B cell (primary cell): ENCODE measurements around the gene METTL26. TPM values are rescaled to one million over a fixed set of nuclear protein-coding genes. Genes with fewer than 3 reads are reported as not detected.

Experiments
- ATAC-seq: fragments of 200-7000 bp; cut with Tn5 transposase; one replicate; pipeline ENCODE4 v1.10.0; 2021; ENCODE audit warnings: low read depth, mild to moderate bottlenecking, moderate number of reproducible peaks, moderate library complexity
- CTCF ChIA-PET: fragments of 350-600 bp; sonication (Branson Sonifier 250); formaldehyde crosslinking; loops from one replicate; lab custom pipeline; 2021; ENCODE audit warnings: antibody characterized with exemption, inconsistent platforms; lab: Charles Lee
- POLR2A ChIA-PET: fragments of 350-600 bp; sonication (Branson Sonifier 250); formaldehyde crosslinking; loops from one replicate; lab custom pipeline; 2021; ENCODE audit warnings: antibody characterized with exemption; lab: Charles Lee
- DNase-seq: peaks from one replicate; pipeline ENCODE4 v3.0.0; 2013
- H2AFZ ChIP-seq: 2 replicates; pipeline ENCODE4 v1.6.1; 2012; ENCODE audit warnings: mild to moderate bottlenecking, low read depth, low read length; ENCODE audit not compliant: insufficient read depth, poor library complexity, severe bottlenecking
- H3K27ac ChIP-seq, 2 donors: 1 replicate in 1 of 2; 2 replicates in 1 of 2; pipeline ENCODE4 v1.5.1; 2012 to 2013; ENCODE audit warnings: low read length in 2 of 2, mild to moderate bottlenecking in 2 of 2, moderate library complexity in 1 of 2
- H3K27me3 ChIP-seq, 4 experiments: fragments of 200-600 bp in 1 of 4; sonication (generic) in 1 of 4; replicated peaks in 1 of 4; 1 replicate in 2 of 4; 2 replicates in 2 of 4; pipeline versions ENCODE4 v1.6.1 to v1.7.0; 2013 to 2016; ENCODE audit warnings: low read length in 3 of 4, mild to moderate bottlenecking in 2 of 4, mixed read lengths in 1 of 4, moderate library complexity in 1 of 4; ENCODE audit not compliant: insufficient read depth in 4 of 4, control insufficient read depth in 3 of 4; ENCODE audit errors: control extremely low read depth in 1 of 4
- H3K36me3 ChIP-seq, 2 experiments: replicated peaks in 1 of 2; 1 replicate in 1 of 2; 2 replicates in 1 of 2; pipeline versions ENCODE4 v1.6.1 to v1.7.1; 2013; ENCODE audit warnings: low read length in 1 of 2; ENCODE audit not compliant: insufficient read depth in 2 of 2, control insufficient read depth in 1 of 2; ENCODE audit errors: control extremely low read depth in 1 of 2, extremely low read depth in 1 of 2
- H3K4me1 ChIP-seq, 2 donors: fragments of 200-600 bp in 1 of 2; sonication (generic) in 1 of 2; 1 replicate in 1 of 2; 2 replicates in 1 of 2; pipeline versions ENCODE4 v1.5.1 to v1.6.1; 2013 to 2017; ENCODE audit warnings: low read length in 2 of 2; ENCODE audit not compliant: control insufficient read depth in 2 of 2, insufficient read depth in 2 of 2
- H3K4me2 ChIP-seq: replicated peaks from 2 replicates; pipeline ENCODE3; 2012; ENCODE audit warnings: mild to moderate bottlenecking, low read depth, low read length; ENCODE audit not compliant: poor library complexity, severe bottlenecking
- H3K4me3 ChIP-seq, 5 experiments: fragments of 200-600 bp in 1 of 5; sonication (generic) in 1 of 5; 1 replicate in 3 of 5; 2 replicates in 2 of 5; pipeline versions ENCODE4 v1.5.1 to v1.7.0; 2011 to 2016; ENCODE audit warnings: low read length in 4 of 5, mild to moderate bottlenecking in 4 of 5, low read depth in 2 of 5, control low read depth in 1 of 5, moderate library complexity in 1 of 5; ENCODE audit not compliant: insufficient read depth in 1 of 5; ENCODE audit errors: control extremely low read depth in 1 of 5, extremely low read depth in 1 of 5
- H3K79me2 ChIP-seq: fragments of 200-600 bp; sonication (generic); one replicate; pipeline ENCODE4 v1.6.0; 2016; ENCODE audit warnings: low read length; ENCODE audit not compliant: control insufficient read depth, insufficient read depth
- H3K9ac ChIP-seq: fragments of 200-600 bp; sonication (generic); 2 replicates; pipeline ENCODE4 v1.6.1; 2017; ENCODE audit warnings: mild to moderate bottlenecking, low read length, moderate library complexity
- H3K9me3 ChIP-seq, 3 donors: one replicate each; pipeline versions ENCODE4 v1.6.1 to v1.7.1; 2013; ENCODE audit warnings: low read length in 2 of 3; ENCODE audit not compliant: control insufficient read depth in 2 of 3, insufficient read depth in 1 of 3; ENCODE audit errors: control extremely low read depth in 1 of 3
- H4K20me1 ChIP-seq: 2 replicates; pipeline ENCODE4 v1.6.0; 2012; ENCODE audit warnings: mild to moderate bottlenecking, low read length; ENCODE audit not compliant: insufficient read depth, control insufficient read depth, poor library complexity, severe bottlenecking
- H3K27ac Mint-ChIP-seq: one replicate; pipeline ENCODE4 v1.8.0; 2021; ENCODE audit warnings: mixed read lengths
- H3K27me3 Mint-ChIP-seq: one replicate; pipeline ENCODE4 v1.8.0; 2021; ENCODE audit warnings: mixed read lengths
- H3K4me1 Mint-ChIP-seq: one replicate; pipeline ENCODE4 v1.8.0; 2021; ENCODE audit warnings: mixed read lengths
- H3K4me3 Mint-ChIP-seq: one replicate; pipeline ENCODE4 v1.8.0; 2021; ENCODE audit warnings: mixed read lengths
- H3K9me3 Mint-ChIP-seq: one replicate; pipeline ENCODE4 v1.8.0; 2022; ENCODE audit warnings: mixed read lengths; ENCODE audit not compliant: insufficient read depth
- CTCF ChIP-seq: fragments of 200-600 bp; IDR thresholded peaks from one replicate; pipeline ENCODE4 v1.8.0; 2022; ENCODE audit warnings: antibody characterized with exemption, mild to moderate bottlenecking
- EZH2 ChIP-seq: IDR thresholded peaks from 2 replicates; pipeline ENCODE4 v1.6.1; 2012; ENCODE audit warnings: borderline replicate concordance, low read depth, mild to moderate bottlenecking, moderate library complexity, low read length; ENCODE audit not compliant: insufficient read depth, poor library complexity, severe bottlenecking
- WGBS: methylation state at CpG from one replicate; pipeline ENCODE4 v1.1.5; 2013; ENCODE audit warnings: missing lambda C conversion rate; ENCODE audit not compliant: insufficient coverage; 5-methylcytosine and 5-hydroxymethylcytosine counted together
- intact Hi-C: fragments of 100-400 bp; cut with micrococcal nuclease; formaldehyde crosslinking; loops from one replicate; pipeline ENCODE4 v1.10.0; 2022
- polyA plus RNA-seq: library from polyadenylated mRNA; depleted of rRNA; stranded (reverse); fragments of >200 nt; gene quantifications from 2 replicates; pipeline ENCODE4 v1.2.3, GENCODE V29; 2012
- total RNA-seq, 2 donors: library from RNA; stranded (reverse); fragments of 120-200 nt in 1 of 2; gene quantifications; 1 replicate in 1 of 2; 2 replicates in 1 of 2; pipeline versions ENCODE4 v1.2.3 to v1.2.4, GENCODE V29; 2013 to 2022

METTL26 gene
- total and polyA plus RNA-seq, 2 donors (not counting 1 experiment from before 2014, with no cell fraction given) = 56.6 to 140 TPM

- no peak overlapping the region for H3K4me3 Mint-ChIP-seq
- H3K9me3 Mint-ChIP-seq = no peaks in the 10 kb centered on the region
- Histone ChIP-seq H3K36me3 (peaks cover 0 to 4% of the 10 kb centered on the region in 2 experiments), H4K20me1 (peaks cover 8% of the 10 kb centered on the region), H3K9me3 (no peaks in the 10 kb centered on the region), H3K79me2 (peaks cover 13% of the 10 kb centered on the region), H2AFZ (no peak overlapping the region), H3K4me3 (no peak overlapping the region), H3K27me3 (no peaks in the 10 kb centered on the region), H3K27ac (no peak overlapping the region), H3K9ac (no peak overlapping the region), H3K4me1 (no peaks in the 10 kb centered on the region), H3K4me2 (no peak overlapping the region)
- WGBS = 94% methylated on average over 29 of the region's 41 CpGs
- DNase-seq (no peak), ATAC-seq (no peak)
- intact Hi-C loops = no loop called here
- ChIA-PET POLR2A (no interaction called here), CTCF (no interaction called here)
- TF ChIP-seq EZH2 (no peak), CTCF (no peak)
- H3K27me3 Mint-ChIP-seq = no peaks in the 10 kb centered on the region
- H3K4me1 Mint-ChIP-seq = no peaks in the 10 kb centered on the region
- no peak overlapping the region for H3K27ac Mint-ChIP-seq
Measured at GRCh38 chr16:620700-621525, 15.2 kb downstream of the METTL26 start.

- Mint-ChIP-seq H3K9me3 (no peaks in the 10 kb centered on the region), H3K27ac (no peak overlapping the region), H3K4me1 (peaks cover 8% of the 10 kb centered on the region), H3K4me3 (no peak overlapping the region), H3K27me3 (no peaks in the 10 kb centered on the region)
- Histone ChIP-seq H3K4me1 (peaks cover 0 to 3% of the 10 kb centered on the region in 2 donors), H4K20me1 (peaks cover 15% of the 10 kb centered on the region), H3K36me3 (no peaks in the 10 kb centered on the region), H3K9me3 (no peaks in the 10 kb centered on the region), H3K9ac (no peak overlapping the region), H3K4me2 (no peak overlapping the region), H3K79me2 (peaks cover 20% of the 10 kb centered on the region), H2AFZ (no peak overlapping the region), H3K27ac (no peak overlapping the region), H3K27me3 (no peaks in the 10 kb centered on the region), H3K4me3 (no peak overlapping the region)
- no peak for TF ChIP-seq EZH2
- TF ChIP-seq CTCF = no peak
- DNase-seq (no peak), ATAC-seq (no peak)
- WGBS = 99% methylated on average over 19 of the region's 20 CpGs
- ChIA-PET POLR2A (no interaction called here), CTCF (no interaction called here)
- intact Hi-C loops = no loop called here
Measured at GRCh38 chr16:619476-620100, 16.5 kb downstream of the METTL26 start.
